SIG-M5 treated with dmso at 0.1 percent for 504 hours (cell line): ENCODE measurements around the gene KIAA0513.

ENCODE experiments used
- DNase-seq: peaks from one replicate; lab custom pipeline; 2025; ENCODE audit not compliant: unreplicated experiment; lab: John Stamatoyannopoulos, UW

Gene KIAA0513

DNA sequence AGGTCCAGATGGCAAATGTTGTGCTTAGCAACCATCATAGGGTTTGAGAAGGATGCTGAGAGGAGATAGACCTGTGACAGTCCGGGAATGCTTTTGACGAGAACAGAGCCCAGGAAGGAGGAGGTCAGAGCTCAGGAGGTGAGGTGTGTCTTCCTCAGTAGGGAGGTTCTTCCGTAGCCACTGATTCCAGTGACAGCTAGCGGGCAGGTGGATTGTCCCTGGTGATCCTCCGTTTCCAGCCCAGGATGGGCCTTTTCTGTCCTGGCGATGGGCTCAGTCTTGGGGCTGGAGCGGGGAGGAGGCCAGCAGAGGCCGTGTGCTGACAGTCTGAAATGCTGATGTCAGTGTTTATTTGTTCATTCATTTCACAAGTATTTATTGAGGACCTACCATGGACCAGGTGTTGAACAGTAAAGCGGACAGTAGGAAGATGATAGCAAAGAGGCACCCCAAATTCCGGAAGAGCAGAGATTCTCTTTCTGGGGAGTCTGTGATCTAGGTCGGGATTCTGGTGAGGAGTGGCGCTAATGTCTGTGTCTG is 38.8 kb downstream of the KIAA0513 start:
- DNase-seq = no peak

GRCh38 chr16:85067024-85067423 is 39.4 kb downstream of the KIAA0513 start:
- DNase-seq = no peak

DNA sequence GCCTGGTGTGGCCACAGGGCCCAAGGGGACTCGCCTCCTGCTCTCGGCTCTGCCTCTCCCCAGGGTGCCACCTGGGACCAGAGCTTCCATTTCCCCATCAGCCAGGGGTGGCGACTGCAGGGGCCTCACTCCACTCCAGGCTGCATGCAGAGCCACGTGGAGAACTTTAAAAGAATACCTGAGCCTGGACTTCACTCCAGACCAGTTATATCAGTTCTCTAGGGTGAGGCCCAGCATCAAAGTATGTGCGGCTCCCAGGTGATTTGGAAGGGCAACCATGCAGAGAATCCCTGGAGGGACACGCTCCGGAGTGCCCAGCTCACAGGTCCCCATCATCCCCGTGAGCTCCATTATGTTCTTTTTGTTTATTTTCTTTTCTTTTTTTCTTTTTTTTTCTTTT is 39.8 kb downstream of the KIAA0513 start:
- no peak for DNase-seq

- DNase-seq = peak; percentile 5
These were observed 41.2 kb downstream of the KIAA0513 start for GRCh38 chr16:85068746-85069145.

GRCh38 chr16:85069171-85069570 is 41.6 kb downstream of the KIAA0513 start:
- no peak for DNase-seq

GRCh38 chr16:85072076-85072860 is 44.7 kb downstream of the KIAA0513 start:
- DNase-seq = no peak

- no peak for DNase-seq
These were observed 45.4 kb downstream of the KIAA0513 start for GRCh38 chr16:85072947-85073346.

GRCh38 chr16:85074225-85074914 is 46.8 kb downstream of the KIAA0513 start:
- DNase-seq = no peak

- no peak for DNase-seq
These were observed 47.8 kb downstream of the KIAA0513 start for GRCh38 chr16:85075236-85075924.

- peak; percentile 36 for DNase-seq
These were observed 49.4 kb downstream of the KIAA0513 start for GRCh38 chr16:85077039-85077438.

- no peak for DNase-seq
These were observed 50.1 kb downstream of the KIAA0513 start for GRCh38 chr16:85077576-85078125.

DNA sequence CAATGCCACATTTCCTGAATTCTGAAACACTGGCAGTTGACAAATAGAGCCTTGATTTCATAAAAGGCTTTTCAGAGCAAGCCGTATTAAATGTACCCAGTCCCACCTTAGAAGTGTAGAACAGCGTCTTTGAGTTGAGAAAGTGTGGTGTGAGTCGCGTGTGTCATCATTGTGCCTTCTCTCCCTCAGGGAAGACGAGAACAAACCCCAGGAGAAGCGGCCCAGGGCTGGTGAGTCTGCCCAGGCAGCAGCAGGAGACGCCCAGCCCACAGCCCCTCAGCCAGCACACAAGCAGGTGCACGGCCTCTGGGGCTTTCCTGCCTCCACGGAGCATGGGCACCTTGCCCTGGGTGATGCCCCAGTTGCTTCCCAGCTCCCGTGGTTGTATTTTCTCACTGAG is 50.6 kb downstream of the KIAA0513 start:
- peak; percentile 13 for DNase-seq

DNA sequence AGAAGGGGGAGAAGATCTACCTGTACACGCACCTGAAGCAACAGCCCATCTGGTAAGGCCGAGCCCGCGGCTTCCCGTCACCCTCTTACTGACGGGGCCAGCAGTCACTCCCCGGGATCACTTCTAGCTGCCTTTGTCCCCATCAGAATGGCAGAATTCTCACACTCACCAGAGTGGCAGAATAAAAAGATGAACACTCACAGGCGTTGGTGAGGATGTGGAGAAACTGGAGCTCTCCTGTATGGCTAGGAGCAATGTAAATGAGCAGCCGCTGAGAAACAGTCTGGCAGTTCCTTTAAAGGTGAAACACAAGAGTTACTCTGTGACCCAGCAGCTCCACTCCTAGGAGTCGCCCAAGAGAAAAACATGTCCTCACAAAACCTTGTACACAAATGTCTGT is 51.4 kb downstream of the KIAA0513 start:
- DNase-seq = no peak

DNA sequence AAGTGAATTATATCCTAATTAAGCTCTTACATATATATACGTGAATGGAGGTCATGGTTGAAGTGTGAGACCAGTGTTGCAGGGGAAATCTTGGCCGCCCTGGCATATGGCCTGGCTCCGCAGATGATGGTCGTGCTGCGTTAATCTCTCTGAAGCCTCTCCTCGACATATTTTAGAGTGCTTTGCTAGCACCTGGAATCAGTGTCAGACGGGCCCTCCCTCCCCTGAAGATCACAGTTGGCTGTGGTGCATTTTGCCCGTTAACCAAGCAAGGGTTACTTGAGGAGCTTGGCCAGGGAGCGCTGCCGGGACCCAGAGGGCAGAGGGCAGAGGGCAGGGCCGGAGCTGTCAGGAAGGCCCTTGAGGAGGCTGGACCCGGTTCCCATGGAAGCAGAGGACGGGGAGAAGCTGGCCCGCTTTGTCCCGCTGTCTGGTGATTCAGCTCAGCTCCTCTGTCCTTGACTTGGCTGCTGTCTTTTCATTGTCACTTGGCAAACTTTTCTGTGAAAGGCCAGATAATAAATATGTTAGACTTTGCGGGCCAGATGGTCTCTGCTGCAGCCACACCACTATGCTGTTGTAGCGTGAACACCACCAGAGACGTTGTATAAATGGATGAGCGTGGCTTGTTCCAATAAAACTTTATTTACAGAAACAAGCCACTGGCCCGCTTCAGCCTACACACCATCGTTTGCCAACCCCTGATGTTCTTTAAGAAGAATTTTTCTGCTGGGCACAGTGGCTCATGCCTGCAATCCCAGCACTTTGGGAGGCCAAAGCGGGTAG is 52.4 kb downstream of the KIAA0513 start:
- no peak for DNase-seq

DNA sequence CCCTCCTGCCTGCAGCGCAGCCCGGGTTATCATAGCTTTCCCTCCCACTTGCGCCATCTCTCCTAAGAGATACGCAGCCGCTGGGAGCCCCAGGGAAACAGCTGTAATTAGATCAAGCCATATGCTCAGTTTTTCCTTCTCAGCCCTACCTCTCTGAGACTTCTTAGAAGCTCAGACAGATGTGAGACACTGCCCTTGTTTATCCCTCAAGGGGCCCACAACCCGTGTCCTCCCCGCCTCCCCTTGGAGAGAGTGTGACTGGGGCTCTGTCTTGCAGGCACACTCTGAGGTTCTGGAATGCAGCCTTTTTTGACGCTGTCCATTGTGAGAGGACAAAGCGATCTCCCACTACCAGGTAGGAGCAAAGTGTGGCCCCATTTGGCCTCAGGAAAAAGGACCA is 53.4 kb downstream of the KIAA0513 start:
- DNase-seq = no peak

DNA sequence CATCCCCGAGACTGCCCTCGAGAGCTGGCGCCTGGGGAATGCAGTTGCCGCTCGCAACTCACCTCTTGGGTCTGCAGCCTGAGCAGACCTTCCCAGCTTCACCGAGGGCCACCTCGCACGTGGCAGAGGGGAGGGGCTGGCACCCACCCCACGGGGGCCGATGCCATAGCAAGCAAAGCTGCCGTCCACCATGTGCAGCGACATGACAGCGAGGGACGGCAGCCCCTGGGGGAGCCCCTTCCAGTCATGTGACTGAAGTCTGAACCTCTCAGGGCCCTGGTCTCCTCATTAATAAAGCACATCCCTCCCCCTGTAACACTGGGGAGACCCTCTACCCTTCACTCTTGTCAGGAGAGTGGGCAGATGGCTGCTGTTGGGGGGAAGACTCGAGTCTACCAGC is 54.2 kb downstream of the KIAA0513 start:
- DNase-seq = no peak

GRCh38 chr16:85082173-85083050 is 54.8 kb downstream of the KIAA0513 start:
- no peak for DNase-seq

DNA sequence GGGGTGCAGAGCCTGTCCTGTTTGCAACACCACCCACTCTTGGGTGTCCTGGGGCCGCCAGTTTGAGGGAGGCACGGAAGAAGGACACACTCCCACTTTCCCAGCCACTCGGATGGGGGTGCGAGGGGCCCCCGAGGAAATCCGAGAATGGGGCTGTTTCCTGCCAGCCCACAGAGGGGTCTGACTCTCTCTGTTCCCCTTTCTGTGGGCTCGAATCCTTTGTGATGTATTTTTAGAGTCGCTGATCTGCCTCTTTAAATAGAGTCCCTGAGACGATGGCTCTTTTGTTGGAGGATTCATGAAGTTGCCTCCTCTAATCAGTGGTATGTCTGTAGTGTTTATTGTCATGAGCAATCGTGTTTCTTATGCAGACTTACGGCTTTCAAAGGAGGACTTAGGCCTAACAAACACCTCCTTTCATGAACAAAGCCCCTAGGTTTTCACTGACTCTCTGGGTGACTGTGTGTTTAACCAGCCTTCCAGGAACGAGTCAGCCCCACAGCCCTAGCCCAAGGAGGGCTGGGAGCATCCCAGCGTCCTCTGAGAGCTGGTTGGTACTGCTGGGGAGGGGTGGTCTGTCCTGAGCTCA is 55.5 kb downstream of the KIAA0513 start:
- peak; percentile 37 for DNase-seq

DNA sequence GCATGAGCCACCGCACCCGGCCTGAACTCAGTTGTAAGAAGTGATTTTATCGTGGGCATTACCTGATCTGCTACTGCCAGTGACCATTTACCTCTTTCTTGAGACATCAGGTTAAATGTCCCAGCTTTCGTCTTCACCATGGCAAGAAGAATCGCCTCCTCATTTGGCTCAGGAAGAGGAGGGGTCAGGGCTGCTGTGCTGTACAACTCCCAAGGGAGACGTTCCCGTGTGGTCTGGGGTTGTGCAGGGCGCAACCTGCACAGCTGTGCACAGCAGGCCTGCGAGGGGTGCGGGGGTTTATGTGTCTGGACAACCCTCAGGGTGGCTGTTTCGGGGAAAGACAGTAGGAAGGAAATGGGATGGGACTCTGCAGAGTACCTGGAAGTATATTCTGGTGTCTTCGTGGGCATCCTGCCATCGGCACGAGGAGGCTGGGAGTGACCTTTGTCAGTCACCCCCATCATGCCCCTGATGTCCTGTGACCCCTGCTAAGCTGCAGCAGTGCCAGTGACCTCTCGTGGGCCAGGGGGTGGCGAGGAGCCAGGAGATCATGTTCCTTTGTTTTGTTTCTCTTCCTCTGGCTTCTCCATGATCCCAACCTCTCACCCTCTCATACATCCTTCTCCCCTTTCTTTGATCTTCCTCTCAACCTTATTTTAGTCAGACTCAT is 57.4 kb downstream of the KIAA0513 start:
- no peak for DNase-seq
